ENCODE results near the gene C2CD2. TPM values are rescaled to one million over a fixed set of nuclear protein-coding genes. Genes with fewer than 3 reads are reported as not detected.
A peak's percentile ranks its signal among the peaks of the same experiment; 100 is the strongest.

Gene C2CD2
- total RNA-seq, 4 donors from 2014 or later: 11.6 to 25.3 (median 18.9) TPM

DNA sequence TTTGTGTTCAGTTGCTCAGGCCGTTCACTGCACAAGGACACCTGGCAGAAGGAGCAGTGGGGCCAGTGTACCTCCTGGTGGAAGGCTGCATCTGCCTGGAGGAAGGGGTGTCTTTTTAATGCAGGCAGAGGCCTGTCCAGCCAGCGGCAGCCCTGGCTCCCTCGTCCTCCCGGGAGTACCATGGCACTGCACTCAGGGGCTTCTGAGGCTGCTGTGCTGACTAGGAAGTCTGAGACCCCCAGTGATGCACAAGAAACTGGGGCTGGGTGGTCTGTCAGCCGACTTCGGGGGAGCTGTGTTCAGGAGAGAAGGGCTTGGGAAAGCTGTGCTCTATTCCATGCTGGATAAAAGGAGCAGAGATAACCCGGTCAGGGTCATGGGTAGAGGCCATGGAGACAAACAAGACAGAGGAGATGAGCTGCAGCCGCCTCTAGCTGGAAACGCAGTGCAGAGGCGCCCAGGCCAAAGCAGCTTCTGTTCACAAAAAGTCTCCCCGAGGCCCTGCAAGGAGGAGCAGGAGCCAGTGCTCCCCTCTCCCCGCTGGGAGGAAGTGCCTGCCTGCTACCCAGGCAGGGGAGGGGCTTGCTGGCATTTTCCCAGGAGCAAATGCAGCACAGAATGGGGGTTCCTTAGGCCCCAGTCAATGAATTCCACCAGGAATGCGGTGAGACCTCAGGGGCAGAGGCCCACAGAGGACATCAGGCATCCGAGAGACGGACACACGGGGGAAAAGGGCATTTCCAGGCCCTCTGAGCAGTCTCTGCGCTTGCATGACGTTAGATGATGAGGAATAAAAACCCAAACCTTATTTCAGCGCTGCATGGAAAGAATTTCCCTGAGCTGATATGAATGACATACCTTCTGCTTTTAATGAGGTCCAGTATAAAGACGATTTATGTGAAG is 17.2 kb upstream of the C2CD2 start:
- H3K36me3 ChIP-seq: no peaks in the 10 kb centered on the region
- no peak for TF ChIP-seq POLR2AphosphoS5 (IDR thresholded peaks at IDR 0.05)
- no peak for TF ChIP-seq POLR2A (IDR thresholded peaks at IDR 0.05; ENCODE audit: low read depth)
- TF ChIP-seq EP300 (IDR thresholded peaks at IDR 0.05): no peak
- TF ChIP-seq, protein P1, sequence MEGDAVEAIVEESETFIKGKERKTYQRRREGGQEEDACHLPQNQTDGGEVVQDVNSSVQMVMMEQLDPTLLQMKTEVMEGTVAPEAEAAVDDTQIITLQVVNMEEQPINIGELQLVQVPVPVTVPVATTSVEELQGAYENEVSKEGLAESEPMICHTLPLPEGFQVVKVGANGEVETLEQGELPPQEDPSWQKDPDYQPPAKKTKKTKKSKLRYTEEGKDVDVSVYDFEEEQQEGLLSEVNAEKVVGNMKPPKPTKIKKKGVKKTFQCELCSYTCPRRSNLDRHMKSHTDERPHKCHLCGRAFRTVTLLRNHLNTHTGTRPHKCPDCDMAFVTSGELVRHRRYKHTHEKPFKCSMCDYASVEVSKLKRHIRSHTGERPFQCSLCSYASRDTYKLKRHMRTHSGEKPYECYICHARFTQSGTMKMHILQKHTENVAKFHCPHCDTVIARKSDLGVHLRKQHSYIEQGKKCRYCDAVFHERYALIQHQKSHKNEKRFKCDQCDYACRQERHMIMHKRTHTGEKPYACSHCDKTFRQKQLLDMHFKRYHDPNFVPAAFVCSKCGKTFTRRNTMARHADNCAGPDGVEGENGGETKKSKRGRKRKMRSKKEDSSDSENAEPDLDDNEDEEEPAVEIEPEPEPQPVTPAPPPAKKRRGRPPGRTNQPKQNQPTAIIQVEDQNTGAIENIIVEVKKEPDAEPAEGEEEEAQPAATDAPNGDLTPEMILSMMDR (IDR thresholded peaks at IDR 0.05): no peak
- H3K4me1 ChIP-seq: peaks cover 0 to 6% (median 2%) of the 10 kb centered on the region in 4 donors
- H3K4me3 ChIP-seq: no peak overlapping the region
- no peaks in the 10 kb centered on the region for H3K27me3 ChIP-seq
- intact Hi-C loops (cut with DNase I): no loop called here
- 85% methylated on average over 19 of the region's 20 CpGs for WGBS
- no peaks in the 10 kb centered on the region for H3K9me3 ChIP-seq
- H3K27ac ChIP-seq (replicated peaks in 1 of 4): no peak overlapping the region
- DNase-seq (ENCODE audit: extremely low spot score): peak; percentile 77

DNA sequence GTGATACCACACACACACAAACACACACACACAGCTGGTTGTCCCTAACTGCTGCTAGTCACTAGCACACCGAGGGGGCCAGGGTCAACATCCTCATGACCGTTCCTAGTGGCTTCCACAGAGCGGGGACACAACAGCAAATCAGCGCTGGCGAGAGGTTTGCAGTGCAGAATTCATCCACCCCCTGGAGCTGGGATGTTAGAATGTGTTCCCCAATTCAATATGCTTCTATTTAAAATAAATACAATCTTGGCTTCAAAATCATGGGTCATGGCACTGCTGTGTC is 16.2 kb upstream of the C2CD2 start:
- peak; percentile 74 for DNase-seq (ENCODE audit: extremely low spot score)
- Histone ChIP-seq H3K36me3 (no peaks in the 10 kb centered on the region), H3K4me3 (no peak overlapping the region), H3K9me3 (no peaks in the 10 kb centered on the region), H3K27ac (replicated peaks in 1 of 4) (no peak overlapping the region), H3K27me3 (no peaks in the 10 kb centered on the region), H3K4me1 (peaks cover 0 to 6% (median 2%) of the 10 kb centered on the region in 4 donors)
- TF ChIP-seq EP300 (IDR thresholded peaks at IDR 0.05) (no peak), POLR2AphosphoS5 (IDR thresholded peaks at IDR 0.05) (no peak), POLR2A (IDR thresholded peaks at IDR 0.05; ENCODE audit: low read depth) (no peak)
- TF ChIP-seq, protein P1 (IDR thresholded peaks at IDR 0.05): no peak
- intact Hi-C loops (cut with DNase I): no loop called here
- 100% methylated on average over 2 of the region's 5 CpGs for WGBS

DNA sequence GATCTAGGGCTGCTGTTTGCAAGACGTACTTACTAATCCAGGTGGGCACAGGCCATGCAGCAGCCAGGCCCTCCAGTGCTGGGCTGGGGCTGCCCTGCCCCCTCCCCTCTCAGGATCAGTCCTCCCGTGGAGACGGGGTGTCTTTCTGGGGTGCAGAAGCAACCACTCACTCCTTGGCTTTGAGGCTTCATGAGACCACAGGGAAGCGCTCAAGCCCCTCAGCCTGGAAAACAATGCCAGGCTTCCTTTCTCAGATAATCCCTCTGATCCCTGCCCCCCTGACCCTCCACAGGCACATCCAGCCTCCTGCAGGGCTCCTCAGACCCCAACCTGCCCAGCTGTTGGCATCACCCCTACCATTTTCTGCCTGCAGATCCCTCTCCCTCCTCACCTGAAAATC is 13.9 kb upstream of the C2CD2 start:
- 94% methylated on average over 2 of the region's 4 CpGs for WGBS
- TF ChIP-seq POLR2A (IDR thresholded peaks at IDR 0.05; ENCODE audit: low read depth) (no peak), EP300 (IDR thresholded peaks at IDR 0.05) (no peak), POLR2AphosphoS5 (IDR thresholded peaks at IDR 0.05) (no peak)
- TF ChIP-seq, protein P1 (IDR thresholded peaks at IDR 0.05): no peak
- peak; percentile 79 for DNase-seq (ENCODE audit: extremely low spot score)
- Histone ChIP-seq H3K27ac (replicated peaks in 1 of 4) (no peak overlapping the region), H3K4me1 (no peaks in the 10 kb centered on the region), H3K4me3 (no peak overlapping the region), H3K9me3 (no peaks in the 10 kb centered on the region), H3K27me3 (peaks cover 0 to 15% (median 0%) of the 10 kb centered on the region in 4 donors), H3K36me3 (no peaks in the 10 kb centered on the region)
- intact Hi-C loops (cut with DNase I): no loop called here

DNA sequence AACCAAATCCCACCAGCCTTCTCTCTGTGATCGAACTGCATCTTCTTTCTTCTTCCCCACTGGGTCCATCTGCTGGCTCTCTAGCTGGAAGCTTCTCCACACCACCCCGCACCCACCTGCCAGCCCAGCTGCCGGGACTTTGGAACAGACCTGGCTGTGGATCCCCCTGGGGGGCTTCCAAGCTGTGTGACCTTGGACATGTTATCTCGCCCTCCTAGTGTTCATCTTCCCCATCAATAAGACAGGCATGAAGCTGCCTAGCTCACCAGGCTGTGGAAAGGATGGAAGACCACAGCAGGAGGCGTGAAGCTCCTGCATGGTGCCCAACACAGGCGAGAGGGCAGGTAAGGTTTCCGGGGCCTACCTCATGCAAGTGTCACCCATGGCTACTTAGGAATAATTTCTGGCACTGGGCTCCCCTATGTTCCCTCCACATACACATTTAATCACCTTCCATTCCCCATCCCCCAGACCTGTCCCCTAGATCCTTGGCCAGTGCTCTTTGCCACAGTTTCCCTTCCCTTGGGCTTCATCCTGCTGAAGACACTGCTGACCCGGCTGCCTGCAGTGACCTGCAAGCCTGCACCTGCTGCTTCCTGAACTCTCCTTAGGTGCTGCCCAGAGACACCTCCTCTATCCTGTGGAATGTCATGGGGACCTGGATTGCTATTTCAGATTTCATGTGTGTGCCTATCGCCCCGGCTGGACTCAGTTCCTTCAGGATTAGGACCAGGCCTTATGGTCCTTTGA is 13.2 kb upstream of the C2CD2 start:
- 94% methylated on average over 9 of the region's 10 CpGs for WGBS
- intact Hi-C loops (cut with DNase I): no loop called here
- peak; percentile 86 for DNase-seq (ENCODE audit: extremely low spot score)
- H3K36me3 ChIP-seq: no peaks in the 10 kb centered on the region
- peaks cover 0 to 18% (median 0%) of the 10 kb centered on the region in 4 donors for H3K27me3 ChIP-seq
- H3K4me3 ChIP-seq: no peak overlapping the region
- H3K27ac ChIP-seq (replicated peaks in 1 of 4): no peak overlapping the region
- H3K4me1 ChIP-seq: no peaks in the 10 kb centered on the region
- H3K9me3 ChIP-seq: no peaks in the 10 kb centered on the region
- TF ChIP-seq POLR2A (IDR thresholded peaks at IDR 0.05; ENCODE audit: low read depth) (no peak), POLR2AphosphoS5 (IDR thresholded peaks at IDR 0.05) (no peak), EP300 (IDR thresholded peaks at IDR 0.05) (no peak)
- TF ChIP-seq, protein P1 (IDR thresholded peaks at IDR 0.05): no peak

Data from esophagus muscularis mucosa (tissue), 4 donors.